Immature natural killer cell (primary cell): ENCODE data around the gene SAMD4A. TPM values are rescaled to one million over a fixed set of nuclear protein-coding genes. Genes with fewer than 3 reads are reported as not detected.

ENCODE experiments used
- DNase-seq, 3 donors: peaks; one replicate each; pipeline ENCODE4 v3.0.0; 2022; ENCODE audit warnings: mixed read lengths in 1 of 3
- H3K27ac Mint-ChIP-seq, 6 donors: one replicate each; pipeline ENCODE4 v1.8.0; 2020; ENCODE audit warnings: mixed read lengths in 6 of 6, mild to moderate bottlenecking in 5 of 6, inconsistent platforms in 4 of 6, moderate library complexity in 3 of 6
- H3K27me3 Mint-ChIP-seq, 3 donors: one replicate each; pipeline ENCODE4 v1.8.0; 2020 to 2021; ENCODE audit warnings: low read depth in 3 of 3, mild to moderate bottlenecking in 3 of 3, mixed read lengths in 3 of 3, moderate library complexity in 3 of 3, inconsistent platforms in 1 of 3
- H3K36me3 Mint-ChIP-seq, 3 donors: one replicate each; pipeline ENCODE4 v1.8.0; 2020; ENCODE audit warnings: mixed read lengths in 3 of 3, inconsistent platforms in 2 of 3, mild to moderate bottlenecking in 2 of 3
- H3K4me1 Mint-ChIP-seq, 2 donors: one replicate each; pipeline ENCODE4 v1.8.0; 2020; ENCODE audit warnings: inconsistent platforms in 2 of 2, mild to moderate bottlenecking in 2 of 2, mixed read lengths in 2 of 2, moderate library complexity in 1 of 2
- H3K4me3 Mint-ChIP-seq, 5 donors: one replicate each; pipeline ENCODE4 v1.8.0; 2020; ENCODE audit warnings: mild to moderate bottlenecking in 5 of 5, mixed read lengths in 5 of 5, inconsistent platforms in 3 of 5, moderate library complexity in 3 of 5
- H3K9me3 Mint-ChIP-seq, 6 donors: one replicate each; pipeline ENCODE4 v1.8.0; 2020; ENCODE audit warnings: mild to moderate bottlenecking in 6 of 6, mixed read lengths in 6 of 6, inconsistent platforms in 4 of 6, moderate library complexity in 3 of 6
- polyA plus RNA-seq, 3 donors: library from polyadenylated mRNA; unstranded; fragments of 300-500 nt; fragmentation: Illumina TruSeq; gene quantifications; one replicate each; pipeline ENCODE4 v1.2.3, GENCODE V29; 2021

Gene SAMD4A
- polyA plus RNA-seq, 3 donors from 2014 or later: not detected

- H3K4me1 Mint-ChIP-seq: no peaks in the 10 kb centered on the region
- no peak for DNase-seq
- H3K36me3 Mint-ChIP-seq: no peaks in the 10 kb centered on the region
- peaks cover 2 to 14% (median 3%) of the 10 kb centered on the region in 3 donors for H3K27me3 Mint-ChIP-seq
- no peak overlapping the region for H3K27ac Mint-ChIP-seq
- H3K4me3 Mint-ChIP-seq: no peak overlapping the region
- no peaks in the 10 kb centered on the region for H3K9me3 Mint-ChIP-seq
Measured at GRCh38 chr14:54709867-54710266, 142.9 kb downstream of the SAMD4A start.

GRCh38 chr14:54711312-54711711, 144.4 kb downstream of the SAMD4A start:
- no peak overlapping the region for H3K4me3 Mint-ChIP-seq
- no peaks in the 10 kb centered on the region for H3K9me3 Mint-ChIP-seq

GRCh38 chr14:54711812-54712464, 145.0 kb downstream of the SAMD4A start:
- Mint-ChIP-seq H3K27me3 (peaks cover 0 to 22% (median 0%) of the 10 kb centered on the region in 3 donors), H3K9me3 (no peaks in the 10 kb centered on the region), H3K4me1 (no peaks in the 10 kb centered on the region), H3K4me3 (no peak overlapping the region), H3K36me3 (no peaks in the 10 kb centered on the region), H3K27ac (no peak overlapping the region)
- DNase-seq: peak in 1 of 3 donors; percentile 16

More at GRCh38 chr14:54711312-54711711, 144.4 kb downstream of the SAMD4A start:
- Mint-ChIP-seq H3K27ac (no peak overlapping the region), H3K4me1 (no peaks in the 10 kb centered on the region), H3K27me3 (peaks cover 2 to 19% (median 2%) of the 10 kb centered on the region in 3 donors), H3K36me3 (no peaks in the 10 kb centered on the region)
- DNase-seq: no peak

GRCh38 chr14:54712465-54713200, 145.7 kb downstream of the SAMD4A start:
- Mint-ChIP-seq H3K27ac (no peak overlapping the region), H3K27me3 (peaks cover 0 to 22% (median 0%) of the 10 kb centered on the region in 3 donors), H3K36me3 (no peaks in the 10 kb centered on the region), H3K4me1 (no peaks in the 10 kb centered on the region), H3K9me3 (no peaks in the 10 kb centered on the region), H3K4me3 (no peak overlapping the region)
- no peak for DNase-seq

GRCh38 chr14:54713379-54713778, 146.5 kb downstream of the SAMD4A start:
- Mint-ChIP-seq H3K36me3 (no peaks in the 10 kb centered on the region), H3K27ac (no peak overlapping the region), H3K4me3 (no peak overlapping the region)

GRCh38 chr14:54715239-54715638, 148.3 kb downstream of the SAMD4A start:
- no peak overlapping the region for H3K27ac Mint-ChIP-seq
- DNase-seq: no peak

More at GRCh38 chr14:54713379-54713778, 146.5 kb downstream of the SAMD4A start:
- Mint-ChIP-seq H3K4me1 (no peaks in the 10 kb centered on the region), H3K27me3 (peaks cover 0 to 22% (median 0%) of the 10 kb centered on the region in 3 donors), H3K9me3 (no peaks in the 10 kb centered on the region)
- no peak for DNase-seq

GRCh38 chr14:54715811-54716210, 148.9 kb downstream of the SAMD4A start:
- no peaks in the 10 kb centered on the region for H3K4me1 Mint-ChIP-seq
- no peaks in the 10 kb centered on the region for H3K36me3 Mint-ChIP-seq
- H3K4me3 Mint-ChIP-seq: no peak overlapping the region
- H3K27ac Mint-ChIP-seq: no peak overlapping the region
- no peak for DNase-seq
- H3K9me3 Mint-ChIP-seq: no peaks in the 10 kb centered on the region
- H3K27me3 Mint-ChIP-seq: peaks cover 0 to 25% (median 0%) of the 10 kb centered on the region in 3 donors

More at GRCh38 chr14:54715239-54715638, 148.3 kb downstream of the SAMD4A start:
- Mint-ChIP-seq H3K36me3 (no peaks in the 10 kb centered on the region), H3K4me1 (no peaks in the 10 kb centered on the region), H3K27me3 (peaks cover 0 to 25% (median 0%) of the 10 kb centered on the region in 3 donors), H3K9me3 (no peaks in the 10 kb centered on the region), H3K4me3 (no peak overlapping the region)

GRCh38 chr14:54716862-54717261, 149.9 kb downstream of the SAMD4A start:
- H3K27me3 Mint-ChIP-seq: peaks cover 0 to 20% (median 0%) of the 10 kb centered on the region in 3 donors
- no peaks in the 10 kb centered on the region for H3K36me3 Mint-ChIP-seq
- no peaks in the 10 kb centered on the region for H3K4me1 Mint-ChIP-seq
- H3K9me3 Mint-ChIP-seq: no peaks in the 10 kb centered on the region
- no peak for DNase-seq
- H3K27ac Mint-ChIP-seq: no peak overlapping the region
- H3K4me3 Mint-ChIP-seq: no peak overlapping the region

GRCh38 chr14:54718046-54718445, 151.1 kb downstream of the SAMD4A start:
- Mint-ChIP-seq H3K27ac (no peak overlapping the region), H3K9me3 (no peaks in the 10 kb centered on the region), H3K36me3 (no peaks in the 10 kb centered on the region), H3K4me1 (no peaks in the 10 kb centered on the region), H3K4me3 (no peak overlapping the region), H3K27me3 (peaks cover 0 to 22% (median 0%) of the 10 kb centered on the region in 3 donors)
- DNase-seq: no peak

- peaks cover 0 to 21% (median 2%) of the 10 kb centered on the region in 3 donors for H3K27me3 Mint-ChIP-seq
- no peak overlapping the region for H3K4me3 Mint-ChIP-seq
- no peaks in the 10 kb centered on the region for H3K36me3 Mint-ChIP-seq
- H3K27ac Mint-ChIP-seq: no peak overlapping the region
- H3K4me1 Mint-ChIP-seq: no peaks in the 10 kb centered on the region
- no peaks in the 10 kb centered on the region for H3K9me3 Mint-ChIP-seq
- DNase-seq: no peak
Measured at GRCh38 chr14:54719406-54719805, 152.5 kb downstream of the SAMD4A start.

GRCh38 chr14:54722791-54723432, 156.0 kb downstream of the SAMD4A start:
- DNase-seq: peak in 2 of 3 donors; percentile 16 to 19
- Mint-ChIP-seq H3K4me3 (no peak overlapping the region), H3K27me3 (peaks cover 4 to 15% (median 6%) of the 10 kb centered on the region in 3 donors), H3K9me3 (no peaks in the 10 kb centered on the region), H3K27ac (no peak overlapping the region), H3K4me1 (no peaks in the 10 kb centered on the region), H3K36me3 (no peaks in the 10 kb centered on the region)

GRCh38 chr14:54724123-54724522, 157.2 kb downstream of the SAMD4A start:
- Mint-ChIP-seq H3K4me1 (no peaks in the 10 kb centered on the region), H3K27ac (no peak overlapping the region), H3K36me3 (no peaks in the 10 kb centered on the region), H3K4me3 (no peak overlapping the region), H3K9me3 (no peaks in the 10 kb centered on the region), H3K27me3 (peaks cover 4 to 23% (median 6%) of the 10 kb centered on the region in 3 donors)
- no peak for DNase-seq

GRCh38 chr14:54724676-54725325, 157.9 kb downstream of the SAMD4A start:
- Mint-ChIP-seq H3K9me3 (no peaks in the 10 kb centered on the region), H3K27me3 (peaks cover 4 to 21% (median 6%) of the 10 kb centered on the region in 3 donors), H3K4me1 (peaks cover under 1 to 2% of the 10 kb centered on the region in 2 donors), H3K27ac (no peak overlapping the region), H3K4me3 (no peak overlapping the region), H3K36me3 (no peaks in the 10 kb centered on the region)
- DNase-seq: no peak
